ENCODE measurements around the gene ANKRD18B.
"Not testable (repeated sequence)": the region's sequence is repeated elsewhere in the genome, so short reads cannot be mapped to it uniquely, and the experiment has no call there.

GRCh38 chr9:33515342-33515995 is 8.6 kb upstream of the ANKRD18B start:
- TF ChIP-seq POLR2AphosphoS5 (IDR thresholded peaks at IDR 0.05; ENCODE audit: insufficient read depth in 1 of 2, low read depth in 1 of 2); POLR2A (IDR thresholded peaks at IDR 0.05): not testable (repeated sequence)
- TF ChIP-seq, protein P1, sequence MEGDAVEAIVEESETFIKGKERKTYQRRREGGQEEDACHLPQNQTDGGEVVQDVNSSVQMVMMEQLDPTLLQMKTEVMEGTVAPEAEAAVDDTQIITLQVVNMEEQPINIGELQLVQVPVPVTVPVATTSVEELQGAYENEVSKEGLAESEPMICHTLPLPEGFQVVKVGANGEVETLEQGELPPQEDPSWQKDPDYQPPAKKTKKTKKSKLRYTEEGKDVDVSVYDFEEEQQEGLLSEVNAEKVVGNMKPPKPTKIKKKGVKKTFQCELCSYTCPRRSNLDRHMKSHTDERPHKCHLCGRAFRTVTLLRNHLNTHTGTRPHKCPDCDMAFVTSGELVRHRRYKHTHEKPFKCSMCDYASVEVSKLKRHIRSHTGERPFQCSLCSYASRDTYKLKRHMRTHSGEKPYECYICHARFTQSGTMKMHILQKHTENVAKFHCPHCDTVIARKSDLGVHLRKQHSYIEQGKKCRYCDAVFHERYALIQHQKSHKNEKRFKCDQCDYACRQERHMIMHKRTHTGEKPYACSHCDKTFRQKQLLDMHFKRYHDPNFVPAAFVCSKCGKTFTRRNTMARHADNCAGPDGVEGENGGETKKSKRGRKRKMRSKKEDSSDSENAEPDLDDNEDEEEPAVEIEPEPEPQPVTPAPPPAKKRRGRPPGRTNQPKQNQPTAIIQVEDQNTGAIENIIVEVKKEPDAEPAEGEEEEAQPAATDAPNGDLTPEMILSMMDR (IDR thresholded peaks at IDR 0.05): not testable (repeated sequence)

Data from vagina (tissue), 2 donors.